Measurements from ENCODE around the gene RPP14.

GRCh38 chr3:58332575-58333188, 26.6 kb downstream of the RPP14 start, which contains the start of gene PXK:
- TF ChIP-seq CTCF (conservative IDR thresholded peaks at IDR 0.05 in 1 of 2, IDR thresholded peaks at IDR 0.05 in 1 of 2; ENCODE audit: low read depth in 1 of 2, low read length in 2 of 2) (no peak), EZH2 (IDR thresholded peaks at IDR 0.05; ENCODE audit: low read length, missing control alignments) (no peak)

All from fibroblast of lung (primary cell).